ENCODE measurements around the gene SERPINA3.

DNA sequence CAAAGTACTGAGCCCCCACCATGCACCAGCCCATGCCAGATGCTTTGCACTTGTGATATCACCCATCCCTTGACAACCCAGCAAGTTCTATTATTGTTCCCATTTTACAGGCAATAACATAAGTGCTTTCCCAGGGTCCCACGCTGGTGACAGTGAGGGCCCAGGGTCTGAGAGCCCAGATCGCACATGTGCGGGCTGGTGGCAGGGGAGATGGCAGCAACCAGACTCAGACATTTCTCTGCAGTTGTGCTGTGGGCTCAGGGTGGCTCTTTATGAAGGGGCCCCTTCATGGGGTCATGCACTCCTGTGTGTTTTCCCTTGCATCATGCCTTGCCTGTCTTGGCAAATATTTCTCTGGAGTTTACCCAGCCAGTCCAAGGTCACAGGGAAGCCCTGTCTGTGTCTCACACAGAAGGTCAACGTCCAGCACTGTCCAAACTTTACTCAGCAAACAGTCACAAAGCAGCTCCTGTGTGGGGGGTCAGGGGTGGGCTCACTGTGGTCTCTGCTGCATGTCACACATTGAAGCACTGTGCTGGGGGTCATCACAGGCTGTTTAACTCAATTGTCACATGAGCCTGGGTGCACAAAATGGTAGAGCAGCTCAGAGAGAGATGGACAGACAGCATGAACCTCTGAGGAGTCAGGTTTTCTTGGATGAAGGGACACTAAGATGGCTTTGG lies 18.3 kb upstream of the SERPINA3 start:
- TF ChIP-seq GTF2F1 (IDR thresholded peaks at IDR 0.05; ENCODE audit: borderline replicate concordance, low read depth, low read length) (no peak), PHF8 (conservative IDR thresholded peaks at IDR 0.05; ENCODE audit: low read depth, low read length) (no peak), MAFK (IDR thresholded peaks at IDR 0.05; ENCODE audit: low read depth, low read length) (no peak)
- TF ChIP-seq, protein P1, sequence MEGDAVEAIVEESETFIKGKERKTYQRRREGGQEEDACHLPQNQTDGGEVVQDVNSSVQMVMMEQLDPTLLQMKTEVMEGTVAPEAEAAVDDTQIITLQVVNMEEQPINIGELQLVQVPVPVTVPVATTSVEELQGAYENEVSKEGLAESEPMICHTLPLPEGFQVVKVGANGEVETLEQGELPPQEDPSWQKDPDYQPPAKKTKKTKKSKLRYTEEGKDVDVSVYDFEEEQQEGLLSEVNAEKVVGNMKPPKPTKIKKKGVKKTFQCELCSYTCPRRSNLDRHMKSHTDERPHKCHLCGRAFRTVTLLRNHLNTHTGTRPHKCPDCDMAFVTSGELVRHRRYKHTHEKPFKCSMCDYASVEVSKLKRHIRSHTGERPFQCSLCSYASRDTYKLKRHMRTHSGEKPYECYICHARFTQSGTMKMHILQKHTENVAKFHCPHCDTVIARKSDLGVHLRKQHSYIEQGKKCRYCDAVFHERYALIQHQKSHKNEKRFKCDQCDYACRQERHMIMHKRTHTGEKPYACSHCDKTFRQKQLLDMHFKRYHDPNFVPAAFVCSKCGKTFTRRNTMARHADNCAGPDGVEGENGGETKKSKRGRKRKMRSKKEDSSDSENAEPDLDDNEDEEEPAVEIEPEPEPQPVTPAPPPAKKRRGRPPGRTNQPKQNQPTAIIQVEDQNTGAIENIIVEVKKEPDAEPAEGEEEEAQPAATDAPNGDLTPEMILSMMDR (IDR thresholded peaks at IDR 0.05; ENCODE audit: control extremely low read depth in 1 of 3, insufficient read depth in 1 of 3, low read depth in 1 of 3, low read length in 3 of 3): no peak
